Kidney (tissue), 14 donors: Measurements from ENCODE around the gene SH3RF3. TPM values are rescaled to one million over a fixed set of nuclear protein-coding genes. Genes with fewer than 3 reads are reported as not detected.

Experiments
- DNase-seq, 5 donors: peaks; one replicate each; pipeline ENCODE4 v3.0.0-alpha.2; 2013 to 2020
- FAIRE-seq: peaks from 2 replicates; lab custom pipeline; 2012; peaks lifted over from hg19 to GRCh38; lab: Jason Lieb, UNC
- H3K27ac ChIP-seq, 2 donors: one replicate each; pipeline ENCODE4 v1.7.0; 2013; ENCODE audit warnings: low read depth in 2 of 2, low read length in 2 of 2, inconsistent platforms in 1 of 2
- H3K27me3 ChIP-seq: one replicate; pipeline ENCODE4 v1.7.1; 2013; ENCODE audit warnings: low read length, inconsistent platforms; ENCODE audit not compliant: control insufficient read depth, insufficient read depth
- H3K36me3 ChIP-seq, 3 donors: one replicate each; pipeline versions ENCODE4 v1.7.0 to v1.7.1; 2013; ENCODE audit warnings: low read length in 3 of 3, control low read depth in 1 of 3, inconsistent platforms in 1 of 3; ENCODE audit not compliant: insufficient read depth in 3 of 3, control insufficient read depth in 2 of 3
- H3K4me1 ChIP-seq, 3 donors: one replicate each; pipeline versions ENCODE4 v1.7.0 to v1.7.1; 2013; ENCODE audit warnings: low read length in 3 of 3, inconsistent platforms in 1 of 3, low read depth in 1 of 3; ENCODE audit not compliant: control insufficient read depth in 2 of 3, insufficient read depth in 2 of 3
- H3K4me3 ChIP-seq, 3 donors: one replicate each; pipeline versions ENCODE4 v1.7.0 to v1.8.1; 2013; ENCODE audit warnings: low read length in 3 of 3, control low read depth in 1 of 3, inconsistent platforms in 1 of 3
- H3K9ac ChIP-seq, 3 donors: one replicate each; pipeline versions ENCODE4 v1.7.0 to v1.7.1; 2013; ENCODE audit warnings: low read length in 3 of 3, control low read depth in 1 of 3, inconsistent platforms in 1 of 3
- H3K9me3 ChIP-seq, 3 donors: one replicate each; pipeline versions ENCODE4 v1.7.0 to v1.7.1; 2013; ENCODE audit warnings: low read length in 3 of 3, control low read depth in 1 of 3, inconsistent platforms in 1 of 3; ENCODE audit not compliant: control insufficient read depth in 2 of 3, insufficient read depth in 1 of 3
- intact Hi-C: fragments of 100-400 bp; cut with DNase I; formaldehyde crosslinking; loops from one replicate; pipeline ENCODE4 v1.11.1; 2022
- polyA plus RNA-seq: library from polyadenylated mRNA; stranded (reverse); fragments of 350-450 nt; fragmentation: Illumina TruSeq; extraction: RNeasy Lipid Tissue Mini Kit (QIAGEN cat#74804); gene quantifications from one replicate; pipeline ENCODE4 v1.2.3, GENCODE V29; 2014; ENCODE audit warnings: low read depth, low replicate concordance; ENCODE audit not compliant: insufficient read depth
- total RNA-seq: library from RNA; stranded (reverse); fragmentation: NEBNext Ultra II Directional; extraction: Animal tissue kit (Norgen Biotek cat#: 25700); gene quantifications from one replicate; pipeline ENCODE4 v1.2.1, GENCODE V29; 2021
- TF ChIP-seq, protein P1 (sequence below): IDR thresholded peaks from 3 replicates; pipeline ENCODE4 v1.5.1; 2012; ENCODE audit warnings: mild to moderate bottlenecking, moderate library complexity, borderline replicate concordance; ENCODE audit not compliant: insufficient read depth; ENCODE audit errors: extremely low read depth
- donor health status: control.
- donor health status: control.
- donor health status: control.
- donor health status: control.
- donor health status: control.
- donor health status: DM: yes; HTN: yes; CAD: no.
- donor health status: Normal renal cell carcinoma (clear cell type).

SH3RF3 gene
- total and polyA plus RNA-seq, 2 donors from 2014 or later = 1.7 to 10.7 TPM

DNA sequence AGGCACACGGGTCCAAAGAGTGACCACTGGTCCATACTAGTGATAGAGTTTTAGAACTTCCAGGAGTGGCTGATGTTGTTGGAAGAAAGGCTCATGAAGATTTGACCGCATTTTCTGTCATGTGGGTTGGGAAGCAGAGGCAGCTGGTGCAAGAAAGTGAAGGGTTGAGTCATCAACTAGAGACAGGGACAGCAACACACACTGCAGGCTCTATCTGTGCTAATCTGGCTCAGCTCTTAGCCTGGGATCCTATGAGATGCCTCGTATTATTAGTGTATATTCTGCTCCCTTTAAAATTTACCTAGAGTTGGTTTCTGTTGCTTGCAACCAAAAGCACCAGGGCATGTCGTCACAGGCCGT lies 2.5 kb upstream of the SH3RF3 start:
- TF ChIP-seq, protein P1, sequence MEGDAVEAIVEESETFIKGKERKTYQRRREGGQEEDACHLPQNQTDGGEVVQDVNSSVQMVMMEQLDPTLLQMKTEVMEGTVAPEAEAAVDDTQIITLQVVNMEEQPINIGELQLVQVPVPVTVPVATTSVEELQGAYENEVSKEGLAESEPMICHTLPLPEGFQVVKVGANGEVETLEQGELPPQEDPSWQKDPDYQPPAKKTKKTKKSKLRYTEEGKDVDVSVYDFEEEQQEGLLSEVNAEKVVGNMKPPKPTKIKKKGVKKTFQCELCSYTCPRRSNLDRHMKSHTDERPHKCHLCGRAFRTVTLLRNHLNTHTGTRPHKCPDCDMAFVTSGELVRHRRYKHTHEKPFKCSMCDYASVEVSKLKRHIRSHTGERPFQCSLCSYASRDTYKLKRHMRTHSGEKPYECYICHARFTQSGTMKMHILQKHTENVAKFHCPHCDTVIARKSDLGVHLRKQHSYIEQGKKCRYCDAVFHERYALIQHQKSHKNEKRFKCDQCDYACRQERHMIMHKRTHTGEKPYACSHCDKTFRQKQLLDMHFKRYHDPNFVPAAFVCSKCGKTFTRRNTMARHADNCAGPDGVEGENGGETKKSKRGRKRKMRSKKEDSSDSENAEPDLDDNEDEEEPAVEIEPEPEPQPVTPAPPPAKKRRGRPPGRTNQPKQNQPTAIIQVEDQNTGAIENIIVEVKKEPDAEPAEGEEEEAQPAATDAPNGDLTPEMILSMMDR = no peak
- Histone ChIP-seq H3K27me3 (peaks cover 2% of the 10 kb centered on the region), H3K36me3 (no peaks in the 10 kb centered on the region), H3K4me1 (peaks cover 0 to 2% (median 0%) of the 10 kb centered on the region in 3 donors), H3K9ac (no peak overlapping the region), H3K4me3 (no peak overlapping the region), H3K9me3 (no peaks in the 10 kb centered on the region), H3K27ac (no peak overlapping the region)
- FAIRE-seq (no peak), DNase-seq (no peak)
- intact Hi-C loops = loop anchor here (5.0 kb wide), 1 partner anchor 386 kb away; no protein-coding TSS in a partner anchor

DNA sequence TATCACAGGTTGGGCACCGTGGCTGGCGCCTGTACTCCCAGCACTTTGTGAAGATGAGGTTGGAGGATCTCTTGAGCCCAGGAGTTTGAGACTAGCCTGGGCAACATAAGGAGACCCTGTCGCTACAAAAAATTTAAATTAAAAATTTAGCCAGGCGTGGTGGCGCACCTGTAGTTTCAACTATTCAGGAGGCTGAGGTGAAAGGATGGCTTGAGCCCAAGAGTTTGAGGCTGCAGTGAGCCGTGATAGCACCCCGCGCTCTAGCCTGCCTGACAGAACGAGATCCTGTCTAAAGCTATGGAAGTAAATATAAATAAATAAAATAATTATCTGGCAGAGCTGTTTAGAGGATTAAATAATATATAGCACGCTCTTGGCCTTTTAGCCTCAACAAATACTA lies 1.4 kb upstream of the SH3RF3 start:
- H3K9me3 ChIP-seq = no peaks in the 10 kb centered on the region
- H3K27me3 ChIP-seq = peaks cover 2% of the 10 kb centered on the region
- no peak for FAIRE-seq
- H3K36me3 ChIP-seq = no peaks in the 10 kb centered on the region
- H3K4me3 ChIP-seq = no peak overlapping the region
- peaks cover 0 to 2% (median 0%) of the 10 kb centered on the region in 3 donors for H3K4me1 ChIP-seq
- TF ChIP-seq, protein P1 = no peak
- peak overlapping the region in 1 of 3 donors; percentile 40 for H3K9ac ChIP-seq
- no peak for DNase-seq
- H3K27ac ChIP-seq = no peak overlapping the region
- intact Hi-C loops = loop anchor here (5.0 kb wide), 1 partner anchor 385 kb away; no protein-coding TSS in a partner anchor

DNA sequence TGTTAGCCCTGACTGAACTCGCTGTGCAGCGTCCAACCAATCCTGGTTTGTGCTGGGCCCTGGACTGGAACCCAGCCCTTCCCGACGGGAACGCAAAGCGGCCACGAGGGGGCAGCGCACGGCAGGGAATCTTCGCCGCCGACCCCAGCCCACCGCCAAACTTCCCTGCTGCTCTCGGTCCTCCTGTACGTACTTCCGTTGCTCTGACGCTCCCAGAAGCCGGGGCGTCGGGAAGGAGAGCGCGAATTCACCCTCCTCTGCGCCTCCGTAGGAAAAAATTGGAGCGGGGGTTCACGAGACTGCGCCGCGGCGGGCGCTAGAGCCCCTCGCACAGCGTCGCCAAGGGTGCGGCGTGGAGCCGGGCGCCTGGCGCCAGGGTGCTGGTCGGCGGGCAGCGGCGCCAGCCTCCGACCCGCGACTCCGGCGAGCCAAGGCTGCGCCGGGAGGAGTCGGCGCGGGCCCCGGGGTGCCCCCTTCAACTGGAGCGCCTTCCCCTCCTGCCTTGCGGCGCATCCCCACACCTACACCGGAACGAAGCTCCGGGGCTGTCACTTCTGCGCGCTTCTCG lies 873 bp upstream of the SH3RF3 start:
- Histone ChIP-seq H3K9me3 (no peaks in the 10 kb centered on the region), H3K4me3 (peak overlapping the region; percentile 36 to 69 (median 62)), H3K27me3 (peaks cover 2% of the 10 kb centered on the region), H3K36me3 (no peaks in the 10 kb centered on the region), H3K9ac (peak overlapping the region in 1 of 3 donors; percentile 58), H3K27ac (peak overlapping the region; percentile 28 to 87), H3K4me1 (peaks cover 0 to 2% (median 0%) of the 10 kb centered on the region in 3 donors)
- DNase-seq = peak; percentile 90 to 93 (median 90)
- TF ChIP-seq, protein P1 = peak; percentile 71
- intact Hi-C loops = loop anchor here (5.0 kb wide), 1 partner anchor 384 kb away; no protein-coding TSS in a partner anchor
- no peak for FAIRE-seq
